Endothelial cell (in vitro differentiated cells): ENCODE results near the gene S100A3. TPM values are rescaled to one million over a fixed set of nuclear protein-coding genes. Genes with fewer than 3 reads are reported as not detected.
A peak's percentile ranks its signal among the peaks of the same experiment; 100 is the strongest.

Experiments
- DNase-seq: peaks from one replicate; pipeline ENCODE4 v3.0.0; 2021; ENCODE audit warnings: low spot score
- H3K27ac Mint-ChIP-seq: one replicate; pipeline ENCODE4 v1.8.0; 2021; ENCODE audit warnings: mixed read lengths, inconsistent platforms; ENCODE audit not compliant: unreplicated experiment
- H3K27me3 Mint-ChIP-seq: one replicate; pipeline ENCODE4 v1.8.0; 2021; ENCODE audit warnings: mild to moderate bottlenecking, moderate library complexity, mixed read lengths, inconsistent platforms; ENCODE audit not compliant: unreplicated experiment
- H3K36me3 Mint-ChIP-seq: one replicate; pipeline ENCODE4 v1.8.0; 2021; ENCODE audit warnings: mild to moderate bottlenecking, low read depth, mixed read lengths, inconsistent platforms; ENCODE audit not compliant: unreplicated experiment
- H3K4me1 Mint-ChIP-seq: one replicate; pipeline ENCODE4 v1.8.0; 2021; ENCODE audit warnings: mild to moderate bottlenecking, mixed read lengths, inconsistent platforms; ENCODE audit not compliant: unreplicated experiment
- H3K4me3 Mint-ChIP-seq: one replicate; pipeline ENCODE4 v1.8.0; 2021; ENCODE audit warnings: mild to moderate bottlenecking, mixed read lengths, inconsistent platforms; ENCODE audit not compliant: unreplicated experiment
- H3K9me3 Mint-ChIP-seq: one replicate; pipeline ENCODE4 v1.8.0; 2021; ENCODE audit warnings: mixed read lengths, inconsistent platforms; ENCODE audit not compliant: unreplicated experiment
- long read RNA-seq: library from polyadenylated mRNA; unstranded; transcript quantifications from one replicate; pipeline ENCODE4 v2.0.0, GENCODE V29; 2020; ENCODE audit not compliant: unreplicated experiment
- total RNA-seq: library from RNA; stranded (reverse); fragmentation: NEBNext Ultra II Directional; extraction: Animal tissue kit (Norgen Biotek cat#: 25700); gene quantifications from one replicate; pipeline ENCODE4 v1.2.1, GENCODE V29; 2021; ENCODE audit not compliant: unreplicated experiment
- TF ChIP-seq, protein P1 (sequence below): fragments of 200-600 bp; sonication (generic); IDR thresholded peaks from one replicate; pipeline ENCODE4 v1.5.0; 2021; ENCODE audit warnings: antibody characterized with exemption; ENCODE audit not compliant: unreplicated experiment

Gene S100A3, protein sequence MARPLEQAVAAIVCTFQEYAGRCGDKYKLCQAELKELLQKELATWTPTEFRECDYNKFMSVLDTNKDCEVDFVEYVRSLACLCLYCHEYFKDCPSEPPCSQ
- total RNA-seq = not detected
- long read RNA-seq = 0 reads

DNA sequence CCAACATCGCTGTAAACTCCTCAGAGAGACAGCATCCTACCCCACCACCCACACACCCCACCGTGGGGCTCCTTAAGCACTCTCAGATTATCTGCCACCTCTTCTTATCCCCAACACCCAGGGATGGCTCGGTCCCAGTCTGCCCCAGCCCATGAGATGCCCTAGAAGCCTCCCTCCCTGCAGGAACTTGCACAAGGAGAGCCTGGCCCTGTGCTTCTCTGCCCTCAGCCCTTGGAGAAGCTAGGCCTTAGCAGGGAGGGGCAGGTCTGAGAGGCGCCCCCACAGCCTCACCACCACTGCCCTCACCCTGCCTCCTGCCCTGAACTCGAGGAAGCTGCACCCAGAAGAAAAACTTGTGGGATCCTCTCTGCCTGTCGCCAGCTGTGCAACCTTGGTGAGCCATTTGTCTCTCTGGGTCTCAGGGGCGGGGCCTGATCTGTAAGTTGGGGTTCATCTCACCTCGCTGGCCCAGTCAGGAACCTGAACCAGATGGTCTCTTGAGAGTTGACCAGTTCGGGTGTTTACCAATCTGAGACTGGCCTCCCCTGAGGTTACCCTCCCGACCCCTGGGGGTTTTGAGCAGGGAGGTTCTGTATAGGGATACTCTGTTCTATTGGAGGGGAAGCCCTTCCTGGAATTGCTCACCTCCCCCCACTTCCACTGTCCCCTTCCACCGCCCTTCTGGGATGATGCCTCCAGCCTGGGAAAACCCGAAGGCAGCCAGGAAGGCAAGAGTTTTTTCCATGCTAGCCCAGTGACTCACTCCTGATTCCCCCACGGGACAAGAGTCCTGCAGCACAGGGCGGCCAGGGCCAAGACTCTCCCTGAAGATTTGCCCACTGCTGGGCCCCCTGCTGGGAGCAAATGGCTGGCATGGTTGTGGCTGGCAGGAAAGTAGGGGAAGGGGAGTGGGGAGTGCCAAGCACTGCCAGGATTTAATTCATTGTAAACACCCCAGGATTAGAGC, at the start of gene S100A3:
Gene S100A3, minus strand, starts transcription at position 537 of the 967 bp plus-strand sequence. CDS start 773 bp downstream, outside the sequence.
- no peak within 1 kb of the TSS for H3K27ac Mint-ChIP-seq
- H3K27me3 Mint-ChIP-seq = peaks cover 13% of the 10 kb centered on the region
- DNase-seq = no peak
- peaks cover 37% of the 10 kb centered on the region for H3K4me1 Mint-ChIP-seq
- H3K9me3 Mint-ChIP-seq = no peaks in the 10 kb centered on the region
- TF ChIP-seq, protein P1, sequence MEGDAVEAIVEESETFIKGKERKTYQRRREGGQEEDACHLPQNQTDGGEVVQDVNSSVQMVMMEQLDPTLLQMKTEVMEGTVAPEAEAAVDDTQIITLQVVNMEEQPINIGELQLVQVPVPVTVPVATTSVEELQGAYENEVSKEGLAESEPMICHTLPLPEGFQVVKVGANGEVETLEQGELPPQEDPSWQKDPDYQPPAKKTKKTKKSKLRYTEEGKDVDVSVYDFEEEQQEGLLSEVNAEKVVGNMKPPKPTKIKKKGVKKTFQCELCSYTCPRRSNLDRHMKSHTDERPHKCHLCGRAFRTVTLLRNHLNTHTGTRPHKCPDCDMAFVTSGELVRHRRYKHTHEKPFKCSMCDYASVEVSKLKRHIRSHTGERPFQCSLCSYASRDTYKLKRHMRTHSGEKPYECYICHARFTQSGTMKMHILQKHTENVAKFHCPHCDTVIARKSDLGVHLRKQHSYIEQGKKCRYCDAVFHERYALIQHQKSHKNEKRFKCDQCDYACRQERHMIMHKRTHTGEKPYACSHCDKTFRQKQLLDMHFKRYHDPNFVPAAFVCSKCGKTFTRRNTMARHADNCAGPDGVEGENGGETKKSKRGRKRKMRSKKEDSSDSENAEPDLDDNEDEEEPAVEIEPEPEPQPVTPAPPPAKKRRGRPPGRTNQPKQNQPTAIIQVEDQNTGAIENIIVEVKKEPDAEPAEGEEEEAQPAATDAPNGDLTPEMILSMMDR = no peak
- H3K36me3 Mint-ChIP-seq = peaks cover 4% of the 10 kb centered on the region
- no peak within 1 kb of the TSS for H3K4me3 Mint-ChIP-seq

DNA sequence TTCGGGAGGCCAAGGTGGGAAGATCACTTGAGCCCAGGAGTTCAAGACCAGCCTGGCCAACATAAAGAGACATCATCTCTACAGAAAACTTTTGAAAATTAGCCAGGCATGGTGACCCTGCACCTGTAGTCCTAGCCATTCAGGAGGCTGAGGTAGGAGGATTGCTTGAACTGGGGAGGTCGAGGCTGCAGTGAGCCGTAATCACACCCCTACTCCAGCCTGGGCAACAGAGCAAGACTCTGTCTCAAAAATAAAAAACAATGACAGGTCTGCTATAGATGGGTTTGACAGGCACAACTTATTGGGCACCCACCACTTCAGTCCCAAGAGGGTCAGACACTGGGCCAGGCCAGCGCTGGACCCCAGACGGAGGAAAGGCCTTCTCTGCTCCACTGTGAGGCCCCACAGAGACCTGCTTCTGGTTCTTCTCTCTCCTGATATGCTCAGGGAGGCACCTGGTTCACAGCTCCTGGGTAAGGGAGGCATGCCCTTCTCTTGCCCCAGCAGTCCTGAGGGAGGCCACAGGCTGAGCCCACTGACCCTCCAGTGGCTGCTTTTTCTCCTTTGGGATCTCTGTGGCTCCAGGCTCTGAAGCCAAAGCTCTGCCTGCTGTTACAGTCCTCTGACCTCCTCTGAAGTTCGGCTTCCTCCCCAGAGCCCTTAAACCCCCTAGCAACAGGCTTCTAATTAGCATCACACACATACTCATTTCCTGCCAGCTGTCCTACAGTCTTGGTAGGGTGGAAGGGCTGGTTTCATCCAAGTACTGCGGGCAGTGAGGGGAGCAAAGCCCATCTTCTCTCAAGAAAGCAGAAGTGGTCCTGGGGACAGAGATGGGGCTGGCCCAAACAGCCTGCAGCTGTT, 49.5 kb upstream of the S100A3 start:
- TF ChIP-seq, protein P1 = no peak
- no peaks in the 10 kb centered on the region for H3K36me3 Mint-ChIP-seq
- H3K4me3 Mint-ChIP-seq = no peak overlapping the region
- H3K27me3 Mint-ChIP-seq = peaks cover 5% of the 10 kb centered on the region
- peak; percentile 20 for DNase-seq
- peak overlapping the region; percentile 89 for H3K27ac Mint-ChIP-seq
- peaks cover 8% of the 10 kb centered on the region for H3K4me1 Mint-ChIP-seq
- H3K9me3 Mint-ChIP-seq = no peaks in the 10 kb centered on the region

DNA sequence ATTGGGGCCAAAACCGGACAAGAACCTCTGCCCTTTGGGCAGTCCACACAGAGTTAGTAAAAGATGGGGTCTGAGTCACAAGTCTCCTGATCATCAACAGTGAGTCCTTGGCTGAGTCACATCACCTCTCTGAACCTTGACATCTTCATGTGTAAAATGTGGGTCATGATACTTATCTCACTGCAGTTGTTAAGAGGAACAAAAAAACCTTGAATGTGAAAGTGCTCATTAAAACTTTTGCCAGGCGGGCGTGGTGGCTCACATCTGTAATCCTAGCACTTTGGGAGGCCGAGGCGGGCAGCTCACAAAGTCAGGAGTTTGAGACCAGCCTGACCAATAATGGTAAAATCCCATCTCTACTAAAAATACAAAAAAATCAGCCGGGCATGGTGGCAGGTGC, 48.1 kb upstream of the S100A3 start:
- DNase-seq = no peak
- no peak overlapping the region for H3K27ac Mint-ChIP-seq
- no peaks in the 10 kb centered on the region for H3K9me3 Mint-ChIP-seq
- no peak overlapping the region for H3K4me3 Mint-ChIP-seq
- no peaks in the 10 kb centered on the region for H3K36me3 Mint-ChIP-seq
- TF ChIP-seq, protein P1 = no peak
- peaks cover 9% of the 10 kb centered on the region for H3K27me3 Mint-ChIP-seq
- peaks cover 8% of the 10 kb centered on the region for H3K4me1 Mint-ChIP-seq

DNA sequence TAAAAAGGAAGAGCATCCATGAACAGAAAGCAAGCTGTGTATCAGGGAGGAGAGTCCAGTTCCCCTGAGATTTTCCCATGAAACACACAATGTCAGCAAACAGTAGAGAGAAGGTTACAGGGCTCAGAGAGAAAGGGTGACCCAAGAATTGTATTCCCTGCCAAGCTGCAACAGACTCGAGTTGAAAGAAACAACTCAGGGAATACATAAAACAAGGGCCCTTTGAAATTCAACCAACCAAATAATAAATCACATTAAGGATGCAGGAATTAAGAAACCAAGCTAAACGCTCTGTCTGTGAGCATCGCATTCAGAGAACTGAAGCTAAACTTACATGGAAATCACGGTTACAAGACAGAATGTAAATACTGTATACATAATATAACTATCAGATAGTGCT, 43.7 kb upstream of the S100A3 start:
- no peaks in the 10 kb centered on the region for H3K4me1 Mint-ChIP-seq
- no peak for DNase-seq
- H3K36me3 Mint-ChIP-seq = no peaks in the 10 kb centered on the region
- no peaks in the 10 kb centered on the region for H3K9me3 Mint-ChIP-seq
- peaks cover 9% of the 10 kb centered on the region for H3K27me3 Mint-ChIP-seq
- TF ChIP-seq, protein P1 = no peak
- H3K27ac Mint-ChIP-seq = no peak overlapping the region
- H3K4me3 Mint-ChIP-seq = no peak overlapping the region
